D721Med (cell line): ENCODE data around the gene DACH1.
"Not testable (repeated sequence)": the region's sequence is repeated elsewhere in the genome, so short reads cannot be mapped to it uniquely, and the experiment has no call there.

Source experiments
- DNase-seq: peaks from one replicate; pipeline ENCODE4 v3.0.0; 2011; ENCODE audit warnings: low spot score; ENCODE audit not compliant: insufficient read length
- FAIRE-seq: peaks from 2 replicates; lab custom pipeline; 2011; peaks lifted over from hg19 to GRCh38; lab: Jason Lieb, UNC
- CTCF ChIP-seq: IDR thresholded peaks from 2 replicates; pipeline ENCODE4 v1.5.1; 2012; ENCODE audit warnings: mild to moderate bottlenecking, control low read depth; ENCODE audit not compliant: insufficient read depth; ENCODE audit errors: missing control alignments

The DACH1 gene

GRCh38 chr13:71785361-71785760 lies 81.6 kb downstream of the DACH1 start:
- peak; percentile 98 for FAIRE-seq
- no peak for DNase-seq
- no peak for TF ChIP-seq CTCF

- no peak for FAIRE-seq
- TF ChIP-seq CTCF, result no peak
- no peak for DNase-seq
Measured at GRCh38 chr13:71780546-71780945, 86.5 kb downstream of the DACH1 start.

- not testable (repeated sequence) for DNase-seq, FAIRE-seq
Measured at GRCh38 chr13:71778998-71779397, 88.0 kb downstream of the DACH1 start.

GRCh38 chr13:71775966-71776365 lies 91.0 kb downstream of the DACH1 start:
- no peak for FAIRE-seq
- no peak for DNase-seq
- TF ChIP-seq CTCF, result no peak

- DNase-seq, result no peak
- no peak for FAIRE-seq
- no peak for TF ChIP-seq CTCF
Measured at GRCh38 chr13:71774863-71775262, 92.1 kb downstream of the DACH1 start.

GRCh38 chr13:71773531-71773930 lies 93.5 kb downstream of the DACH1 start:
- FAIRE-seq (peak; percentile 35), DNase-seq (no peak)
- no peak for TF ChIP-seq CTCF

GRCh38 chr13:71772361-71772760 lies 94.6 kb downstream of the DACH1 start:
- no peak for TF ChIP-seq CTCF
- peak; percentile 98 for FAIRE-seq
- no peak for DNase-seq

GRCh38 chr13:71771144-71771543 lies 95.9 kb downstream of the DACH1 start:
- FAIRE-seq (no peak), DNase-seq (no peak)
- TF ChIP-seq CTCF, result no peak
